Neural progenitor cell (in vitro differentiated cells): ENCODE results near the gene TBC1D17. TPM values are rescaled to one million over a fixed set of nuclear protein-coding genes. Genes with fewer than 3 reads are reported as not detected.
A peak's percentile ranks its signal among the peaks of the same experiment; 100 is the strongest.

Source experiments
- DNase-seq: peaks from one replicate; pipeline ENCODE4 v3.0.0-alpha.2; 2016; ENCODE audit warnings: low spot score
- H2AFZ ChIP-seq: fragments of 200-600 bp; sonication (generic); replicated peaks from 2 replicates; pipeline ENCODE4 v1.6.1; 2016; ENCODE audit warnings: antibody characterized with exemption
- H3F3A ChIP-seq: fragments of 200-600 bp; sonication (generic); 2 replicates; pipeline ENCODE4 v1.6.1; 2016; ENCODE audit warnings: antibody characterized with exemption, low read depth
- H3K27ac ChIP-seq: fragments of 200-600 bp; sonication (generic); 2 replicates; pipeline ENCODE4 v1.5.1; 2016; ENCODE audit warnings: mild to moderate bottlenecking
- H3K27me3 ChIP-seq: fragments of 200-600 bp; sonication (generic); 2 replicates; pipeline ENCODE4 v1.6.1; 2016; ENCODE audit warnings: mild to moderate bottlenecking, moderate library complexity
- H3K36me3 ChIP-seq: fragments of 200-600 bp; sonication (generic); 2 replicates; pipeline ENCODE4 v1.5.1; 2016
- H3K4me1 ChIP-seq: fragments of 200-600 bp; sonication (generic); 2 replicates; pipeline ENCODE4 v1.6.1; 2016; ENCODE audit warnings: mixed run types
- H3K4me2 ChIP-seq: fragments of 200-600 bp; sonication (generic); 2 replicates; pipeline ENCODE4 v1.6.1; 2016
- H3K4me3 ChIP-seq: fragments of 200-600 bp; sonication (generic); 2 replicates; pipeline ENCODE4 v1.5.1; 2016
- H3K79me2 ChIP-seq: fragments of 200-600 bp; sonication (generic); 2 replicates; pipeline ENCODE4 v1.6.1; 2016; ENCODE audit warnings: low read depth
- H3K9ac ChIP-seq: fragments of 200-600 bp; sonication (generic); 2 replicates; pipeline ENCODE4 v1.6.1; 2016
- H3K9me3 ChIP-seq: fragments of 200-600 bp; sonication (generic); 2 replicates; pipeline ENCODE4 v1.5.1; 2016; ENCODE audit warnings: low read depth
- H4K20me1 ChIP-seq: fragments of 200-600 bp; sonication (generic); 2 replicates; pipeline ENCODE4 v1.6.1; 2016; ENCODE audit warnings: low read depth
- H3K27ac Mint-ChIP-seq: 3 replicates; pipeline ENCODE4 v1.8.0; 2021; ENCODE audit warnings: mixed read lengths
- H3K27me3 Mint-ChIP-seq: 2 replicates; pipeline ENCODE4 v1.8.0; 2022; ENCODE audit warnings: low read depth, mild to moderate bottlenecking, inconsistent platforms, moderate library complexity, mixed read lengths; ENCODE audit not compliant: insufficient read depth
- H3K36me3 Mint-ChIP-seq: 3 replicates; pipeline ENCODE4 v1.8.0; 2021; ENCODE audit warnings: mixed read lengths
- H3K4me1 Mint-ChIP-seq: 3 replicates; pipeline ENCODE4 v1.8.0; 2021; ENCODE audit warnings: mixed read lengths
- H3K4me3 Mint-ChIP-seq: 3 replicates; pipeline ENCODE4 v1.8.0; 2021; ENCODE audit warnings: mild to moderate bottlenecking, moderate library complexity, mixed read lengths
- H3K9me3 Mint-ChIP-seq: 3 replicates; pipeline ENCODE4 v1.8.0; 2020; ENCODE audit warnings: mixed read lengths
- EZH2 ChIP-seq: fragments of 200-600 bp; sonication (generic); IDR thresholded peaks from 2 replicates; pipeline ENCODE4 v1.6.1; 2017; ENCODE audit warnings: antibody characterized with exemption, mild to moderate bottlenecking, moderate library complexity
- EZH2phosphoT487 ChIP-seq: fragments of 200-600 bp; sonication (generic); IDR thresholded peaks from 2 replicates; pipeline ENCODE4 v1.6.1; 2017; ENCODE audit warnings: antibody characterized with exemption
- total RNA-seq: library from RNA; depleted of rRNA; stranded (reverse); fragments of >200 nt; gene quantifications from 2 replicates; pipeline ENCODE4 v1.2.3, GENCODE V29; 2015; ENCODE audit warnings: low replicate concordance
- TF ChIP-seq, protein P1 (sequence below): fragments of 200-600 bp; sonication (generic); IDR thresholded peaks from 2 replicates; pipeline ENCODE4 v1.5.1; 2017; ENCODE audit warnings: antibody characterized with exemption, mild to moderate bottlenecking

TBC1D17 gene
- total RNA-seq, 1 donor from 2014 or later, result 10.4 TPM

DNA sequence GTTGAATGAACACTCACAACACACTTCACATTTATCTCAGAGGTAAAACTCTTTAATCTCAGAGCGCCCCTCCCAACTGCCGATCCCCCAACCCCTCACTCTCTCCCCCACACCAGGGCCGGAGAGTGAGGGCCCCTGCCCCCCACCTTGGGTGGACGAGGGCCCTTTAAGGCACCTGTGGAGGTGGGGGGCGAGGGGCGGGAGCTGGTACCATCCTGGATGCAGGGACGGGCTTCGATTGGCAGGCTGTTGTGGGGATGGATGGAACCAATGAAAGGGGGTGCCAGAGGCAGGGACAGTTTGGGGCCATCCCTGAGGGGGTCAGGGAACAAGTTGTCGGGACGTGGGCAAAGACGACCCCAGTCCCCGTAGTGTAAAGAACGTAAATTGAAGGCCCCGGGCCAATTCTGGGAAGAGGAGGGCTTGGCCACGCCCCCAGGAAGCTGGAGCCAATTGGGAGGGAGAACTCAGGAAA is 8.5 kb upstream of the TBC1D17 start:
- TF ChIP-seq EZH2, result no peak
- TF ChIP-seq, protein P1, sequence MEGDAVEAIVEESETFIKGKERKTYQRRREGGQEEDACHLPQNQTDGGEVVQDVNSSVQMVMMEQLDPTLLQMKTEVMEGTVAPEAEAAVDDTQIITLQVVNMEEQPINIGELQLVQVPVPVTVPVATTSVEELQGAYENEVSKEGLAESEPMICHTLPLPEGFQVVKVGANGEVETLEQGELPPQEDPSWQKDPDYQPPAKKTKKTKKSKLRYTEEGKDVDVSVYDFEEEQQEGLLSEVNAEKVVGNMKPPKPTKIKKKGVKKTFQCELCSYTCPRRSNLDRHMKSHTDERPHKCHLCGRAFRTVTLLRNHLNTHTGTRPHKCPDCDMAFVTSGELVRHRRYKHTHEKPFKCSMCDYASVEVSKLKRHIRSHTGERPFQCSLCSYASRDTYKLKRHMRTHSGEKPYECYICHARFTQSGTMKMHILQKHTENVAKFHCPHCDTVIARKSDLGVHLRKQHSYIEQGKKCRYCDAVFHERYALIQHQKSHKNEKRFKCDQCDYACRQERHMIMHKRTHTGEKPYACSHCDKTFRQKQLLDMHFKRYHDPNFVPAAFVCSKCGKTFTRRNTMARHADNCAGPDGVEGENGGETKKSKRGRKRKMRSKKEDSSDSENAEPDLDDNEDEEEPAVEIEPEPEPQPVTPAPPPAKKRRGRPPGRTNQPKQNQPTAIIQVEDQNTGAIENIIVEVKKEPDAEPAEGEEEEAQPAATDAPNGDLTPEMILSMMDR, result no peak
- TF ChIP-seq EZH2phosphoT487, result no peak
- H3K79me2 ChIP-seq, result peaks cover 32% of the 10 kb centered on the region
- Mint-ChIP-seq H3K9me3 (no peaks in the 10 kb centered on the region), H3K4me3 (no peak overlapping the region), H3K36me3 (peaks cover 16% of the 10 kb centered on the region), H3K4me1 (peaks cover 50% of the 10 kb centered on the region), H3K27ac (peak overlapping the region; percentile 57), H3K27me3 (peaks cover 11% of the 10 kb centered on the region)
- peaks cover 61% of the 10 kb centered on the region for H3F3A ChIP-seq
- H3K27ac ChIP-seq, result peak overlapping the region; percentile 42
- H3K27me3 ChIP-seq, result no peaks in the 10 kb centered on the region
- DNase-seq, result no peak
- H2AFZ ChIP-seq, result no peak overlapping the region
- peak overlapping the region; percentile 41 for H3K4me3 ChIP-seq
- H4K20me1 ChIP-seq, result peaks cover 14% of the 10 kb centered on the region
- H3K9ac ChIP-seq, result no peak overlapping the region
- H3K4me2 ChIP-seq, result peak overlapping the region; percentile 78
- H3K36me3 ChIP-seq, result no peaks in the 10 kb centered on the region
- peaks cover 15% of the 10 kb centered on the region for H3K4me1 ChIP-seq
- H3K9me3 ChIP-seq, result no peaks in the 10 kb centered on the region

DNA sequence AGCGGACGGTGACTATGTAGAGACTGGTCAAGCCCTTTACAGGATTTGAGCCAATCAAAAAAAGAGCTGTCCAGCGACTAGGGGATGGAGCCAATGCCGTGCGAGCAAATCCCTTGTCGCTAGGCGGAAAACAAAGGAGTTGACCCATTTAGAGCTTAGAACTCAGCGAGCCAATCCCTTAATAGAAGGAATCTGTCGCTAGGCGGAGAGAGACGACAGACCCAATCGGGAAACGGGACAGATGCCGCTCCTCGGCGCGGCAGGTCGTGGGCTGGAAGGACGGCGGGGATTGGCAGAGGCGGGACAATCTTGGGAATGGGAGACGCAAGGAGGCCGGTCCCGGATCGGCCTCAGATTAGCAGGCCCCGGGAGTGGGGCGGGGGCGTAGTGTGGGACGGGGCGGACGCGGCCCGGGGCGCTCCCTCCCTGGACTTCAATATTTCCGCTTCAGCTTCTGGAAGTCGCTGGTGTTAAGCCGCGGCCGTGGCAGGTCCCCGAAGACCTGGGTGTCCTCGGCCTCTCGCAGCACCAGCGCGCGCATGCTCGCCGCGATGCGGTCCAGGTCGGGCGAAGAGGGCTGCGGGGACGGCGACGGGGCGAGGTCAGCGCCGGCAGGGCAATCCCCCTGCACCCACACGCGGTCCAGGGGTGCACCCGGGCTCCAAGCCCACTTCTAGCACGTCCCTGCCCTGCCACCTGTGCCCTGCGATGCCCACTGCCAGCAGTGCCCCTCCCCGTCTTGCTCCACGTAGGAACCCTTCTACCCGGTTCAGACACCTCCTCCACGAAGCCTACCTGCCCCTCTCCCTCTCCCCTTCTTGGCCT is 7.8 kb upstream of the TBC1D17 start:
- Histone ChIP-seq H3K79me2 (peaks cover 31% of the 10 kb centered on the region), H4K20me1 (peaks cover 7% of the 10 kb centered on the region), H2AFZ (peak overlapping the region; percentile 22), H3K4me1 (peaks cover 15% of the 10 kb centered on the region), H3K9ac (peak overlapping the region; percentile 34), H3K27me3 (no peaks in the 10 kb centered on the region), H3K9me3 (no peaks in the 10 kb centered on the region), H3K36me3 (no peaks in the 10 kb centered on the region), H3K4me3 (peak overlapping the region; percentile 50), H3K4me2 (peak overlapping the region; percentile 77), H3K27ac (peak overlapping the region; percentile 79), H3F3A (peaks cover 54% of the 10 kb centered on the region)
- TF ChIP-seq, protein P1, result no peak
- Mint-ChIP-seq H3K27me3 (peaks cover 9% of the 10 kb centered on the region), H3K9me3 (no peaks in the 10 kb centered on the region), H3K4me1 (peaks cover 43% of the 10 kb centered on the region), H3K36me3 (peaks cover 9% of the 10 kb centered on the region), H3K4me3 (no peak overlapping the region), H3K27ac (peak overlapping the region; percentile 93)
- peak; percentile 100 for DNase-seq

DNA sequence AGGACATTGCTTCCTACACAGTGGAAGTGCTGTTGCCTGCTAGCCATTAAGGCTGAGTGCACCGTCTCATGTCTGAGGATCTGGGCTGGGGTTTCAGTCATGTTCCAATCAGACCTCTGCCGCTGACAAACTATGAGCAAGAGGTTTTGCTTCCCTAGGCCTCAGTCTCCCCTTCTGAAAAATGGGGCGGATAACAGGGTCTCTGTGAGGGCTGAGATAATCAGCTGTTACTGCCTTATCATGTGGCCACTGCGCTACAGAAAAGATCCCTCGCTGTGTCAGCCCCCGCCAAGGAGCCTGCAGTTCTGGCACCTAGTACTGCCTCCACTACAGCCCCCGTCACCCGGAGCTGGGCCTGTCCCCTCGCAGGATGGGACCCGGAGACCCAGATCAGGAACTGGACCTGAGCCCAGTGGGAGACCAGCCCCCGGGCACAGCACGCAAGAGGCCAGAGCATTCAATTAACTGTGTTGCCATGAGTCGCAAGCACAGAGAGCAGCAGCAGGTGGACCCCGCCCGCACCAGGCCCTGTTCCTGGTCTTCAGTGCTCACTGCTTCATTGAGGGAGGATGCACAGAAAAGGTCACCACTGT is 7.1 kb upstream of the TBC1D17 start:
- H3K4me1 Mint-ChIP-seq, result peaks cover 41% of the 10 kb centered on the region
- H3K9ac ChIP-seq, result no peak overlapping the region

More for the DNA sequence above, 7.1 kb upstream of the TBC1D17 start:
- Histone ChIP-seq H3K27ac (peak overlapping the region; percentile 79), H3K4me3 (peak overlapping the region; percentile 50), H3K4me2 (peak overlapping the region; percentile 77), H3K36me3 (no peaks in the 10 kb centered on the region), H3K9me3 (no peaks in the 10 kb centered on the region), H3K79me2 (peaks cover 31% of the 10 kb centered on the region), H3K4me1 (peaks cover 17% of the 10 kb centered on the region), H3K27me3 (no peaks in the 10 kb centered on the region), H4K20me1 (peaks cover under 1% of the 10 kb centered on the region), H3F3A (peaks cover 47% of the 10 kb centered on the region), H2AFZ (no peak overlapping the region)
- H3K27ac Mint-ChIP-seq, result peak overlapping the region; percentile 93
- peaks cover 9% of the 10 kb centered on the region for H3K27me3 Mint-ChIP-seq
- no peaks in the 10 kb centered on the region for H3K9me3 Mint-ChIP-seq
- H3K36me3 Mint-ChIP-seq, result peaks cover 4% of the 10 kb centered on the region
- TF ChIP-seq EZH2phosphoT487, result no peak
- TF ChIP-seq EZH2, result no peak
- TF ChIP-seq, protein P1, result no peak
- no peak overlapping the region for H3K4me3 Mint-ChIP-seq
- no peak for DNase-seq
